GM21515 (cell line): ENCODE data around the gene PLXNA4.

Source experiments
- ATAC-seq: cut with Tn5 transposase; IDR thresholded peaks from one replicate; pipeline ENCODE4 v1.9.1; 2021; ENCODE audit not compliant: unreplicated experiment

The PLXNA4 gene

DNA sequence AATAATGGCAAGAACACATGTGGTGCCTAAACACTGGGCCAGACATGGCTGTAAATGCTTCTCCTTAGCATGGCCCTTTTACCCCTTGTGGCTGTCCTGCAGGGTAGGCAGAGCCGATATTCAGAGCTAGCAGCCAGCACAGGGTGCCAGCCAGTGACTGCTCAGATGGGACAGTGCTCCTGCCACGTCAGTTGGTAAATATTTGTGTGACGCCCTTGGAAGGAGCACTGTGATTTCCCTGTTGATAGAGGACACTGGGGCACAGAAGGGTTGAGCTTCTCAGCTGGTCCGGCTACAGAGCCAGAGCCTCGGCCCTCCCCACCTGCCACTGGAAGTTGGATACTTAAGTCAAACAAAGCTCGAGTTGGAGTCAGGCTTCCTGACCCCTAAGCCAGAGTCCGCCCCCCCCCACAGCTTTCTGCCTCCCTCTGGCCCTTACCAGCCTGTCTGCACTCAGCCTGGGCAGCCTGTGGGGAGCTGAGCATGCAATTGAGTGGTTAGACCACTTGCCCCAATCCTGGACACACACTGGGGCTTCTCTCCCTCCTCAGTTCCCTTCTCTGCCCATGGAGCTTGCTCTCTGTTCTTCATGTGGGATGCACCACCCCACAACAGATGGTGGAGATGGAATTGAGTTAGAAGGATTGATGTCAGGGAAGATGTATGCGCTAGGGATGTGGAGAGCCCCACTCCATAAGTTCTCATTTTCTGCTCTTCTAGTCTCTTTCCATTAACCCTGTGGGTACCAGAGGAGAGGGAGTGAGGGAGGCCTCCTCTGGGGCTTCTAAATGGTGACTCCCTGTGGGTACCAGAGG, 350.8 kb downstream of the PLXNA4 start:
- ATAC-seq = no peak

GRCh38 chr7:132221356-132221755, 354.9 kb downstream of the PLXNA4 start:
- ATAC-seq = no peak

DNA sequence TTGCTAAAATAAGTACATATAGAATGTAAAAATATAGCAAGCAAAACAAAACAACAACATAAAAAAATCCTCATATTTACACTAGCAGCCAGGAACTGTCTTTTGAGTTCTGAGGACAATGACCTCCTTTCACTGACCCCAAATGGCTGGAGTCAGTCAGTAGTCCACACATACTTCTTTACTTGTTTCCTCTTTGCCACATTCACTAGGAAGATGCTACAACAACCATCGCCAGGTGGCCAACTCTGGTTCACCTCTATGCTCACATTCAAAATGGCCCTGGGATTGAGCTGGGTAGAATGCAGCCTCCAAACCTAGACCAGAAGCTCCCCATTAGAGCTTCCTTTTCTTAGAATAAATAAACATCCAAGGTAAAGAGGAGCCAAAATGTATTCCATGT, 356.2 kb downstream of the PLXNA4 start:
- no peak for ATAC-seq

DNA sequence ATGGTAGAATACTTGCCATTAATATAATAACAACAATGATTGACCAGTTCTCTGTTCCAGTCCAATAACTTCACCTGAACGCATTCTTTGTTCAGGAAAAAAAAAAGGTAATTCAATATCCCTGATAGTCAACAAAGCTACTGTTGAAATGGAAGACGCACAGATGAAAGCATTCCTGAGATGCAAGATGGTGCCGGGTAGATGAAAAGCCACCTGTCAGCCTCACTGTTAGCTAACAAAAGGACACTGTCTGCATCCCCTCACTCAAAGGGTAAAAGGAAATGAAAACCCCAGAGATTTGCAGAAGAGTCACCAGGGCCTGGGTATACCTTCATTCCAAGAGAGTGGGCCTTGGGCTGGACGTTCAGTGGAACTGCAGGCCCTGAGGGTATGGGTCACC, 357.4 kb downstream of the PLXNA4 start:
- no peak for ATAC-seq

GRCh38 chr7:132216847-132217525, 359.3 kb downstream of the PLXNA4 start:
- no peak for ATAC-seq

GRCh38 chr7:132214452-132214851, 361.8 kb downstream of the PLXNA4 start:
- ATAC-seq = no peak

DNA sequence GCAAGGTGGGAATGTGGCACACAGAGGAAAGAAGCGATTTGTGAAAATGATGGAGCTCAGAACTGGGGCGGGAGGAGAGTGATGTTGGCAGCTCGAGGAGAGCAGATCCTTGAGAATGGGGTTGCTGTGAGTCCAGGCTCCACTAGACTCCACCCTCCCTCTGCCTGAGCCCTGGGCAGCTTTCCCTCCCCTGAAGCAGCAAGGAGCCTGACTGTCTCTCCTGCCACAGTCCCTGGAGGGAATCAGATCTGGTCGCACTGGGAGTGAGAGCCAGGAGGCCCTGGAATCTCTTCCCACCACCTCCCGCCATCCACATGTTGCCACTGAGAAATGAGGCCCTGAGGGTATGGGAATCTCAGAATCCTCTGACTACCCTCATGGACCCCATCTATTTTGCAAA, 362.7 kb downstream of the PLXNA4 start:
- ATAC-seq = no peak

DNA sequence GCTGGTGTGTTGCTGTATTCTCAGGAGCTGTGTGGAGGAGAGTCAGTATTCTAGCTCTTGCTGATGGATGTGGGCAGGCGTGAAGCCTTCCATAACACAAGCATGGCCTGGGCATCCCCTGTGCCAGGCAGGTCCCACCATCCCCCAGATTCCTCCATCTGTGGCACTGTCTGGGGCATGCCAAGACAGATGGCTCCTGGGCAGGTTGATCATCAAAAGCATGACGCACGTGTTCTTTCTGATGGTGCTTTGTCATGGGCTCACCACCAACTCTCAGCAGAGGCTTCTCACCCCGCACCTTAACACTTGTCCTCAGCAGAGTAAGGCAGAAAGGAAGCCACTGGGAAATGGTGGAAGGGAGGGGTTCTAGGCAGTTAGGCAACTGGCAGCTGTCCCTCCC, 364.3 kb downstream of the PLXNA4 start:
- ATAC-seq = no peak

DNA sequence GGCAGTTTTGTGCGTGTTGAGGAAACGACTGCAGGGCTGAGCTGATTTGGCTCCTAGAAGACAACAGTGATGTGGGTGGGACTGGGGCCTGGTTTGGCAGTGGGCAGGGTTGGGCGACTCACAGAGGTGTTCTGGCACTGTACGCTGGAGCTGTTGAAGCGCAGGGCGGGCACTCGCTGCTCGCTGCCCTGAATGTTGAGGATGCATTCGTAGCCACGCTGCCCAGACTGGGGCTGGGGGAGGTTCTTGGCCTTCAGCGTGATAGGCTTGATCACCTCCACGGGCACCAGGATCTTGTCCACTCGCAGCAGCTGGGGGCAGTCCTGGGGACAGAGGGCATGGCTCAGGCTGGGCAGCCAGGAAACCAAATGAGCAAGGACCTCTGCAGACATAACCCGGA, 365.4 kb downstream of the PLXNA4 start:
- ATAC-seq = no peak

GRCh38 chr7:132207782-132208181, 368.5 kb downstream of the PLXNA4 start:
- no peak for ATAC-seq

- no peak for ATAC-seq
These were observed 369.1 kb downstream of the PLXNA4 start for GRCh38 chr7:132207211-132207610.

GRCh38 chr7:132206594-132206993, 369.7 kb downstream of the PLXNA4 start:
- ATAC-seq = no peak

DNA sequence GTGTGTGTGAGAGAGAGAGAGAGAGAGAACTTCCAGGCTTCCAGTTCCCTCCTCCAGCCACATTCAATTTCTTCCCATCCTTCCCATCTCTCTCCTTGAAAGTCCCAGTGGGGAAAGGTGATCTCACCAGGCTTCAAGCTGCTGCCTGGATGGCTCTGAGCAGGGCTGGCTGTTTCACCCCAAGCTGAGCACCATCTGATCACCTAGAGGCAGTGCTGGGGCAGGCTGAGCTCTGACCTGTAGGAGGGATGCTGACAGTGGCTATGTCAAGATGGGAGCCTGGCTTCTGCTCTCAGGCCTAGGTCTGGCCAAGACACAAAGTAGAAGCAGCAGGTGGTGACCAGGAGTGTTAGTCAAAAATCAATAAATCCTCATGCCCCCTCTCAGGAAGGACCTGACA, 370.8 kb downstream of the PLXNA4 start:
- no peak for ATAC-seq

DNA sequence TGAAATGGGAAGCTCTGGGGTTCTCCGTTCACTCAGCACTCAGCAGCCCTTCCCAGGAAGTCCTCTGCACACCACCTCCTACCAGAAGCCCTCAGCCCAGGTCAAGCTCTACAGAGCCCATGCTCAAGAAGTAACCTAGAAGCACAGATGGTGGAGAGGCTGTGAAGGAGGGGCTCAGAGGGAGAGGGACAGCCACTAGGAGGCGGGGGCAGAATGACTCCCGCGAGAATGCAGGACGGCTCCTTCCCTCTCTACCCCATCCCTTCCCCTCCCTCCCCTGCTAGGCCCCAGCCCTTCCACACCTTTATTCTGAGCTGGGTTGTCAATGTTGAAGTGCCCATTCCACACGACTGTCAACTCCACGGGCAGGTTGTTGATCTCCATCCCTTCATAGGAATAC, 373.2 kb downstream of the PLXNA4 start:
- ATAC-seq = no peak

GRCh38 chr7:132202541-132202940, 373.7 kb downstream of the PLXNA4 start:
- ATAC-seq = no peak

DNA sequence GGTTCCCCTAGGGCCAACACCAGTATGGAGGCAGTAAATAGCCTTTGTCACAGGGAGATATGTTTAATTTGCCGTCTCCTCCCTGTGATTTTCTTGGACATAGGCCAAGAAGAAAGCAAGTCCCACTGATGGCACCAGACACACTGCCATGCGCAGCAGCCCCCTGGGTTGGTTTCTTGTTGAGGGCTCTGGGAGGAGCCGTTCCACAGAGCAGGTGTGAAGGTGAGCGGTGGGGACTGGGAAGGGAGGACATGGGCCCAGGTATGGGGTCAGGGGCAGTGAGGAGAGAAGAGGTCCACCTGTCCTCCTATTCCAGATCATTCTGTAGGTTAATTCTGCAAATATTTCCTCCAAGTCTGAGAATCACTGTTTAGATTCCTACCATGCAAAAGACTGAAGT, 376.1 kb downstream of the PLXNA4 start:
- ATAC-seq = no peak

DNA sequence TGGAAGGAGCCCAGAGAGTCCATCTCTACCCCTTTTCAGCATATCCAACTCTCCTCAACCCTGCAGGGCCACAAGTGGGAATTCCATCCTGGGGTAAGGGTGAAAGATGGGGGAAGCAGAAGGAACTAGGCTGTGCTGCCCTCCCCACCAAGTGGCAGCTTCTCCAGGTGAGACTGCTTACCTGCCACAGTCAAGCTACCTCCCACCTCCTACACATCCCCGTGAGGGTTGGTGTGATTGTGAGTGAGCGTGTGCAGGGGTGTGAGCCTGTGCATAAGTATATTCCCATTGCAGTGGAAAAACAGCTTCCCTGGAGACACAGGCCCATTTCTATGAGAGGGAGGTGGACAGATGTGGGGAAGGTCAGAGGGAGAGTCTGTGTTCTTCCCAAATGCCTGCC, 376.6 kb downstream of the PLXNA4 start:
- no peak for ATAC-seq

GRCh38 chr7:132197772-132198171, 378.5 kb downstream of the PLXNA4 start:
- no peak for ATAC-seq

GRCh38 chr7:132193898-132194297, 382.4 kb downstream of the PLXNA4 start:
- ATAC-seq = no peak

- no peak for ATAC-seq
These were observed 383.5 kb downstream of the PLXNA4 start for GRCh38 chr7:132192809-132193208.

- no peak for ATAC-seq
These were observed 384.9 kb downstream of the PLXNA4 start for GRCh38 chr7:132191418-132191817.

- no peak for ATAC-seq
These were observed 385.6 kb downstream of the PLXNA4 start for GRCh38 chr7:132190683-132191082.

DNA sequence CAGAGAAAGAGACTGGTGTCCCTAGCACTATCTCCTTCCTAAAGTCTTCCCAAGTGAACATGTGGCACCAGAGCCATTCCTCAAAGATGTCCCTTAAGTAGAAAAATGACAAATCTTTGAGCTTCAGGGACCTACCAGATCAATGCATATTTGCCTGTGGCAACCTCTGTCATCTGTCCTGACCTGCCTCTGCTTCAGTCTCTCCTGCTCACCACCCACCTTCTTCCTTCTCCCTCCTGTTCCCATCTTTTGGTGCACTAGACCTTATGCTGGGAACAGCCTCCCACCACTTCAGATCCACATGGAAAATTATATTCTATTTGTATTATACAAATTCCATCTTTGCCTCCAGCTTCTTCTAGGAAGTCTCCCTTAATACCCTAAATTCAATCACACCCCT, 386.4 kb downstream of the PLXNA4 start:
- ATAC-seq = no peak
